Spinal cord (tissue), 10 donors: Measurements from ENCODE around the gene RIMBP3C. TPM values are rescaled to one million over a fixed set of nuclear protein-coding genes. Genes with fewer than 3 reads are reported as not detected.
"Not testable (repeated sequence)": the region's sequence is repeated elsewhere in the genome, so short reads cannot be mapped to it uniquely, and the experiment has no call there.

ENCODE experiments used
- DNase-seq, 6 donors: peaks; one replicate each; pipeline versions ENCODE4 v3.0.0 to v3.0.0-alpha.2; 2013 to 2015; ENCODE audit warnings: low spot score in 6 of 6, low read depth in 4 of 6
- H3K27ac ChIP-seq: one replicate; pipeline ENCODE4 v1.5.1; 2013; ENCODE audit warnings: low read depth, low read length, control low read depth
- H3K27me3 ChIP-seq: one replicate; pipeline ENCODE4 v1.6.1; 2013; ENCODE audit warnings: low read length; ENCODE audit not compliant: control insufficient read depth, insufficient read depth
- H3K36me3 ChIP-seq: one replicate; pipeline ENCODE4 v1.6.1; 2013; ENCODE audit warnings: low read length; ENCODE audit not compliant: control insufficient read depth, insufficient read depth
- H3K4me1 ChIP-seq: one replicate; pipeline ENCODE4 v1.6.1; 2013; ENCODE audit warnings: low read length; ENCODE audit not compliant: control insufficient read depth, insufficient read depth
- H3K4me3 ChIP-seq: one replicate; pipeline ENCODE4 v1.5.1; 2013; ENCODE audit warnings: low read depth, low read length, control low read depth
- H3K9me3 ChIP-seq: one replicate; pipeline ENCODE4 v1.6.1; 2013; ENCODE audit warnings: low read length; ENCODE audit not compliant: control insufficient read depth, insufficient read depth
- WGBS: methylation state at CpG from one replicate; pipeline ENCODE4 v1.1.5; 2013; ENCODE audit warnings: missing lambda C conversion rate; ENCODE audit not compliant: insufficient coverage; 5-methylcytosine and 5-hydroxymethylcytosine counted together
- long read RNA-seq, 4 donors: transcript quantifications; one replicate each; lab custom pipeline, GENCODE V29; 2026
- polyA plus RNA-seq, 2 donors: library from polyadenylated mRNA; unstranded; fragments of 120-200 nt; gene quantifications; one replicate each; pipeline ENCODE4 v1.2.1, GENCODE V29; 2013; ENCODE audit not compliant: insufficient read length in 2 of 2
- total RNA-seq, 2 donors: library from RNA; depleted of rRNA in 1 of 2; stranded (reverse); fragments of 120-200 nt in 1 of 2; fragments of >200 nt in 1 of 2; gene quantifications; one replicate each; pipeline versions ENCODE4 v1.2.3 to v1.2.4, GENCODE V29; 2013 to 2014
- donor health status: healthy.

The RIMBP3C gene, protein sequence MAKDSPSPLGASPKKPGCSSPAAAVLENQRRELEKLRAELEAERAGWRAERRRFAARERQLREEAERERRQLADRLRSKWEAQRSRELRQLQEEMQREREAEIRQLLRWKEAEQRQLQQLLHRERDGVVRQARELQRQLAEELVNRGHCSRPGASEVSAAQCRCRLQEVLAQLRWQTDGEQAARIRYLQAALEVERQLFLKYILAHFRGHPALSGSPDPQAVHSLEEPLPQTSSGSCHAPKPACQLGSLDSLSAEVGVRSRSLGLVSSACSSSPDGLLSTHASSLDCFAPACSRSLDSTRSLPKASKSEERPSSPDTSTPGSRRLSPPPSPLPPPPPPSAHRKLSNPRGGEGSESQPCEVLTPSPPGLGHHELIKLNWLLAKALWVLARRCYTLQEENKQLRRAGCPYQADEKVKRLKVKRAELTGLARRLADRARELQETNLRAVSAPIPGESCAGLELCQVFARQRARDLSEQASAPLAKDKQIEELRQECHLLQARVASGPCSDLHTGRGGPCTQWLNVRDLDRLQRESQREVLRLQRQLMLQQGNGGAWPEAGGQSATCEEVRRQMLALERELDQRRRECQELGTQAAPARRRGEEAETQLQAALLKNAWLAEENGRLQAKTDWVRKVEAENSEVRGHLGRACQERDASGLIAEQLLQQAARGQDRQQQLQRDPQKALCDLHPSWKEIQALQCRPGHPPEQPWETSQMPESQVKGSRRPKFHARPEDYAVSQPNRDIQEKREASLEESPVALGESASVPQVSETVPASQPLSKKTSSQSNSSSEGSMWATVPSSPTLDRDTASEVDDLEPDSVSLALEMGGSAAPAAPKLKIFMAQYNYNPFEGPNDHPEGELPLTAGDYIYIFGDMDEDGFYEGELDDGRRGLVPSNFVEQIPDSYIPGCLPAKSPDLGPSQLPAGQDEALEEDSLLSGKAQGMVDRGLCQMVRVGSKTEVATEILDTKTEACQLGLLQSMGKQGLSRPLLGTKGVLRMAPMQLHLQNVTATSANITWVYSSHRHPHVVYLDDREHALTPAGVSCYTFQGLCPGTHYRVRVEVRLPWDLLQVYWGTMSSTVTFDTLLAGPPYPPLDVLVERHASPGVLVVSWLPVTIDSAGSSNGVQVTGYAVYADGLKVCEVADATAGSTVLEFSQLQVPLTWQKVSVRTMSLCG (N-terminal part only)
- under 1 TPM; 0.30 to 0.39 TPM for total RNA-seq
- polyA plus RNA-seq: under 1 TPM; 0.70 to 0.83 TPM
- long read RNA-seq, donor 1, full-length matches to known transcripts: 2 of 2 reads
- long read RNA-seq, donor 1, partial matches to known transcripts: 0 of 2 reads
- long read RNA-seq, donor 1, other reads (novel, unspliced or antisense): 0 of 2 reads
- long read RNA-seq, donor 2, full-length matches to known transcripts: 1 of 1 reads
- long read RNA-seq, donor 2, partial matches to known transcripts: 0 of 1 reads
- long read RNA-seq, donor 2, other reads (novel, unspliced or antisense): 0 of 1 reads
- long read RNA-seq, donor 3, full-length matches to known transcripts: 1 of 1 reads
- long read RNA-seq, donor 3, partial matches to known transcripts: 0 of 1 reads
- long read RNA-seq, donor 3, other reads (novel, unspliced or antisense): 0 of 1 reads
- long read RNA-seq, donor 4: 0 reads

DNA sequence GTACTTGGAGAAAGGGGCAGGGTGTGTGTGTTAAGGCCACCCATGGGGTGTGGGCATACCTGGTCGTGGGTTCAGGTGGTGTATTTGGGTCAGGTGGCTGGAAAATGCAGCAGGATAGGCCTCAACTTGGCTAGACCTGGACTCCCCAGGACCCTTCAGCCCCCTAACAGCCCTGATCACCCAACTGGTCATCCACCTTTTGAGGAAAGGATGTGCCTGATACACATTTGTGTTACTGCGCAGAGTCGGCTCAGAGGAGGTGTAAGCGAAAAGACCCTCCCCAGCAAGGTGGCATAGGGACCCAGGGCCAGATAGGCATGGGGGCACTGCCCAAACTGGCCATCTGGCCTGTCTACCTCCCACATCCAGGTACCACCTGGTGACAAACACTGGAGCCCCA, at the start of gene RIMBP3C:
TSS of gene RIMBP3C (minus strand) at position 101 of the 400 bp plus-strand sequence. CDS start 485 bp downstream, outside the sequence.
- H3K36me3 ChIP-seq, H3K4me3 ChIP-seq, H3K4me1 ChIP-seq, H3K27ac ChIP-seq, DNase-seq, H3K27me3 ChIP-seq, H3K9me3 ChIP-seq: not testable (repeated sequence)
- no CpG with 5 or more reads among the region's 4 CpGs for WGBS

DNA sequence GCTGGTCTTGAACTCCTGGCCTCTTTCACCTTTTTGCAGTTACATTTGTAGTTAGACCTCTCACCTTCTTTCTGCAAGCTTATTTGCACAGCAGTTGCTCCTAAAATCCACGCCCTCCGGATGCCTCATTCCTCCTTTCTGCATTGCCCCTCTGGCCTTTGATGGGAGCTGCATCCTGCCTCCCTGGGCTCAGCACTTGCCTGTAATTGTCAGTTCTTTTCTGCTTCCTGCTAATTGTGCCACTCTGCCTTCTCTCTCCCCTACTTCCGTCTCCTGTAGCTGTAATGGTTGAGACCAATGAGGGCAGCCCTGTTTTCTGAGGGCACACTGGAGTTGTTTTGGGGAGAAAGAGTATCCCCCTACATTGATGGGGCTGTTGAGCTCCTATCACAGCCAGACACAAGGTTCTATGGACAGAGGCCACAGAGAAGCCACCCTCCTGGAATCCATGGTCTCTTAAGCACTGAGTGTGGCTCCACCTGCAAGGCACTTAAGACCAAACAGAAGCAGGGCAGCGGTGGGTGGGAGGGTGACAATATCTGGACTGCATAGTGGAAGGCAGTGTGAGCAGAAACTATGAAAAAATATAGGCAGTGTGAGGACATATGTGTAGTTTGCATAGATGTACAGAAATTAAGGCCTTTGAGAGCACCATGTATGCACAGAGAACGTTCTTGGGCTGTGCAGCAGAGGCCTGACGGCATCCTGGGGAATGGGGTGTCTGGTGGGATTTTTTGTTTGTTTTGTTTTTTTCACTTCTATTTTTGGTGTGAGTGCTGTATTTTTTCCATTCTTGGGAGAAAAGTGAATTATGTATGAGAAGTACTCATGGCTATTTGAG, 48.0 kb upstream of the RIMBP3C start:
- DNase-seq: no peak
- Histone ChIP-seq H3K4me1 (peaks cover 5% of the 10 kb centered on the region), H3K27me3 (no peaks in the 10 kb centered on the region), H3K27ac (no peak overlapping the region), H3K36me3 (peaks cover 32% of the 10 kb centered on the region), H3K4me3 (no peak overlapping the region), H3K9me3 (no peaks in the 10 kb centered on the region)
- 82% methylated on average over 5 of the region's 6 CpGs for WGBS

- Histone ChIP-seq H3K36me3 (peaks cover 40% of the 10 kb centered on the region), H3K9me3 (no peaks in the 10 kb centered on the region), H3K27ac (no peak overlapping the region), H3K27me3 (no peaks in the 10 kb centered on the region), H3K4me1 (peaks cover 5% of the 10 kb centered on the region), H3K4me3 (no peak overlapping the region)
- no peak for DNase-seq
- WGBS: no CpG with 5 or more reads among the region's 3 CpGs
These were observed 47.0 kb upstream of the RIMBP3C start for GRCh38 chr22:21598302-21598701.

DNA sequence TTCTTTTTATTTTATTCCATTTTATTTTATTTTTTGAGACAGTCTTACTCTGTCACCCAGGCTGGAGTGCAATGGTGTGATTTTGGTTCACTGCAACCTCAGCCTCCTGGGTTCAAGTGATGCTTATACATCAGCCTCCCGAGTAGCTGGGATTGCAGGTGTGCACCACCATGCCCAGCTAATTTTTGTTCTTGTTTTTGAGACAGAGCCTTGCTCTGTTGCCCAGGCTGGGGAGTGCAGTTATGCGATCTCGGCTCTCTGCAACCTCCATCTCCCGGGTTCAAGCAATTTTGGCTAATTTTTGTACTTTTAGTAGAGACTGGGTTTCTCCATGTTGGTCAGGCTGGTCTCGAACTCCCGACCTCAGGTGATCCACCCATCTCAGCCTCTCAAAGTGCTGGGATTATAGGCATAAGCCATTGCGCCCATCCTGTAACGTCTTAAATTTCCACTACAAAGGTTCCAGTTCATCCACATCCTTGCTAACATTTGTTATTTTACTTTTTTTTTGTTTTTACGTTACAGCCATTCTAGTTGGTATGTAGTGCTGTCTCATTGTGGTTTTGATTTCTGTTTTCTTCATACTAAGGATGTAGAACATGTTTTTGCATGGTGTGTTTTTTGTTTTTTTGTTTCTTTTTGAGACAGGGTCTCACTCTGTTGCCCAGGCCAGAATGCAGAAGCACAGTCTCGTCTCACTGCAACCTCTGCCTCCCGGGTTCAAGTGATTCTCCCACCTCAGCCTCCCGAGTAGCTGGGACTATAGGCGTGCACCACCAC, 45.3 kb upstream of the RIMBP3C start:
- not testable (repeated sequence) for H3K9me3 ChIP-seq, H3K27me3 ChIP-seq, H3K27ac ChIP-seq, H3K4me1 ChIP-seq, DNase-seq, H3K4me3 ChIP-seq
- H3K36me3 ChIP-seq: peaks cover 48% of the 10 kb centered on the region
- WGBS: 100% methylated on average over 8 of the region's 13 CpGs

- DNase-seq: no peak
- Histone ChIP-seq H3K27me3 (no peaks in the 10 kb centered on the region), H3K9me3 (no peaks in the 10 kb centered on the region), H3K27ac (no peak overlapping the region), H3K36me3 (peaks cover 54% of the 10 kb centered on the region), H3K4me3 (no peak overlapping the region), H3K4me1 (peaks cover 17% of the 10 kb centered on the region)
- WGBS: 98% methylated on average over 4 of the region's 5 CpGs
These were observed 43.7 kb upstream of the RIMBP3C start for GRCh38 chr22:21594865-21595452.

DNA sequence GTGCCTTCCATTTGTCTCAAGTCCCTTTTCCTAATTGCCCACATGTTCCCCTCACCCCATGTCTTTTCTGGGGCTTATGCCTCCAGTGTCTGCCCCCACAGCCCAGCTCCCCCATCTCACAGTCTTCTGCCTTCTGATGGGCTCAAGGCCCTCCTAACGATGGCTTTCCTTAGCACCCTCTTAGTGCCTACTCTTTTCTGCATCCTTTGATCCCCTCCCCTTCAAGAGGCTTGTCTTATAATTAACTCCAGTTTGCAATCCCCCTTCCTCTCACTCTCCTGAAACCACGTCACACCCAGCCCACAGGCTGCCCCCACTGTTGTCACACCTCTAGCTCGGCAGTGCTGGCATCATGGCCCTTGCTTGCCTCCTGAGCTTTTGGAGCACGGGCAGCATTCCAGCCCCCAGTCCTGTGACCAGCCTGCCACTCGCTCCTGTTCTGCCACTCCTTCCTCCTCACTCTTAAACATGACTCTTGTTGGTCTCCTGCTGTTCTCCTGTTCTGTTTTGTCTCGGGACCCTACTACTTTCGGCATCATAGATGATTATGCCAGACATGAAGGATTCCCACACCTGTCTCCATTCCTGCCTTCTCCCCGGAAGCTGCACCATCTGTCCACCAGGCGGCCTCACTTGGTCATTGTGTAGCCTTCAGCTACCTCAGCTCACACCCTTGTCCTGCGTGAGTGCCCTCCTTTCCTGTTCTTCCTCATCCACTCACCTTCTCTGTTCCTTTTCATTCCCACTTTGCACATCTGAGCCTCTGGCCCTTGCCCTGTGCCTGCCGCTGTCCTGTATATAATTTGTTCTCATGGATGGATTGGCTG, 42.4 kb upstream of the RIMBP3C start:
- no peak overlapping the region for H3K4me3 ChIP-seq
- H3K9me3 ChIP-seq: no peaks in the 10 kb centered on the region
- no peak for DNase-seq
- peaks cover 50% of the 10 kb centered on the region for H3K36me3 ChIP-seq
- 85% methylated on average over 9 of the region's 11 CpGs for WGBS
- H3K27me3 ChIP-seq: no peaks in the 10 kb centered on the region
- no peak overlapping the region for H3K27ac ChIP-seq
- peaks cover 17% of the 10 kb centered on the region for H3K4me1 ChIP-seq

- H3K36me3 ChIP-seq: peaks cover 50% of the 10 kb centered on the region
- H3K9me3 ChIP-seq: no peaks in the 10 kb centered on the region
- peaks cover 23% of the 10 kb centered on the region for H3K4me1 ChIP-seq
- H3K27me3 ChIP-seq: no peaks in the 10 kb centered on the region
- no peak for DNase-seq
- H3K27ac ChIP-seq: no peak overlapping the region
- no peak overlapping the region for H3K4me3 ChIP-seq
- no CpG with 5 or more reads among the region's 3 CpGs for WGBS
These were observed 41.2 kb upstream of the RIMBP3C start for GRCh38 chr22:21592422-21592821.
